ENCODE data around the gene CLGN.

The CLGN gene

GRCh38 chr4:140353786-140354185, 73.7 kb downstream of the CLGN start:
- TF ChIP-seq POLR2AphosphoS5 (IDR thresholded peaks at IDR 0.05; ENCODE audit: low read depth, low read length), result no peak
- DNase-seq (ENCODE audit: insufficient read length) (no peak), FAIRE-seq (no peak)

GRCh38 chr4:140351093-140352075, 76.1 kb downstream of the CLGN start:
- TF ChIP-seq TAF1 (IDR thresholded peaks at IDR 0.05; ENCODE audit: borderline replicate concordance, low read depth, low read length) (no peak), POLR2A (IDR thresholded peaks at IDR 0.05; ENCODE audit: low read depth, low read length) (no peak), POLR2AphosphoS5 (IDR thresholded peaks at IDR 0.05; ENCODE audit: low read depth, low read length) (no peak)
- no peak for FAIRE-seq
- no peak for DNase-seq (ENCODE audit: insufficient read length)

DNA sequence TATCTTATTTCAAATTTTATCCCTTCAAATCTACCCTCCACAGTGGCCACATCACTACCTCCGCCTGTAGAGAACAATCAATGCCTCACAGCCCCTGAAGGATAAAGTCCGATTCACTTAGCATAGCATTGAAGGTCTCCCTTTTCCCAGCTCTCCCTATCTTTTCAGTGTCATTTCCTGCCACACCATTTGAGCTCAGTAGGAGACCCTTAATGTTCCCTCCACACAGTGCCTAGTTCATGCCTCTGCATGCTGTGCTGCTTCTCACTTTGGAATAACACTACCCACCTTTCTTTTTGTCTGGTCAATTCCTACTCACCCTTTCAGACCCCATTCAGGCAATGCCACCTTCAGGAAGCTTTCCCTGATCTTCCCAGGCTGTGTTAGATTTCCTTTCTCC, 77.6 kb downstream of the CLGN start:
- no peak for DNase-seq (ENCODE audit: insufficient read length)
- TF ChIP-seq POLR2AphosphoS5 (IDR thresholded peaks at IDR 0.05; ENCODE audit: low read depth, low read length) (no peak), TAF1 (IDR thresholded peaks at IDR 0.05; ENCODE audit: borderline replicate concordance, low read depth, low read length) (no peak), POLR2A (IDR thresholded peaks at IDR 0.05; ENCODE audit: low read depth, low read length) (no peak)
- no peak for FAIRE-seq

DNA sequence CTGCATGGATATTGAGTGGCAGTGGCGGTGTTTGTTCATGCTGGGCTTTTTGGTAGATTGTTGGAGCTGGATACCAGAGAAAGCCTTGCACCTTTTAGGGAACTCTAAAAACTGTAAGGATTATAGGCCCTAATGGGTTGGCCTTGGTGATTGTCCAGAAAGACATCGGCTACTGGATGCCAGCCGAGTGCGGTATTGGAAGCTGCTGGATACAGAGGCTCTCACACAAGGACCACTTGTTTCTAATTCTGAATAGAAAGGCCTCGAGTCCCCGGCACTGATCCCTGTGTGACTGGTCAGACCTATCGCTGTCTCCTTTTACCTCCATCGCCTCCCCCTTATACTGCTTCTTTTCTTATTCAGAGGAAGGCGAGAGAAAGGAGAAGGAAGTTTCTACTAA, 81.3 kb downstream of the CLGN start:
- no peak for FAIRE-seq
- no peak for DNase-seq (ENCODE audit: insufficient read length)
- TF ChIP-seq POLR2AphosphoS5 (IDR thresholded peaks at IDR 0.05; ENCODE audit: low read depth, low read length), result no peak
- no peak for TF ChIP-seq TAF1 (IDR thresholded peaks at IDR 0.05; ENCODE audit: borderline replicate concordance, low read depth, low read length)
- TF ChIP-seq POLR2A (IDR thresholded peaks at IDR 0.05; ENCODE audit: low read depth, low read length), result no peak

GRCh38 chr4:140344621-140345020, 82.8 kb downstream of the CLGN start:
- TF ChIP-seq POLR2A (IDR thresholded peaks at IDR 0.05; ENCODE audit: low read depth, low read length) (no peak), POLR2AphosphoS5 (IDR thresholded peaks at IDR 0.05; ENCODE audit: low read depth, low read length) (no peak), TAF1 (IDR thresholded peaks at IDR 0.05; ENCODE audit: borderline replicate concordance, low read depth, low read length) (no peak)
- DNase-seq (ENCODE audit: insufficient read length) (no peak), FAIRE-seq (no peak)

DNA sequence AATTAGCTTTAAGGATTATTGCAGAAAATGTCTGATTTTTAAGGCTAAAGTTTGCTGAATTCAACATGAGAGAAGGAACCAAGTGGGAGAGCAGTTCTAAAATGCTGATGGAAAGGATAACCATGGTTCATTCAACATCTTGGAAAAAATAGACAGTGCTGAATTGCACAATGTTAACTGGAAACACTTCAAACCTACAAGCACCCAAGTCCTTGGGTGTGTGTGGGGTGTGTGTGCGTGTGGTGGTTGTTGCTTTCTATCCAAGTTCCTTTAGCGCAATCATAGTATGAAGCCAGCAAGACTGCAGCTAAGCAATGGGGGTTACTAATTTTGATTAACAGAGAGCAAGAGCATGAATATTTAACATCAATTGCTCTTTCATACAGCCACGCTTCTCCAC, 83.3 kb downstream of the CLGN start:
- TF ChIP-seq POLR2AphosphoS5 (IDR thresholded peaks at IDR 0.05; ENCODE audit: low read depth, low read length) (no peak), POLR2A (IDR thresholded peaks at IDR 0.05; ENCODE audit: low read depth, low read length) (no peak), TAF1 (IDR thresholded peaks at IDR 0.05; ENCODE audit: borderline replicate concordance, low read depth, low read length) (no peak)
- FAIRE-seq (no peak), DNase-seq (ENCODE audit: insufficient read length) (no peak)

DNA sequence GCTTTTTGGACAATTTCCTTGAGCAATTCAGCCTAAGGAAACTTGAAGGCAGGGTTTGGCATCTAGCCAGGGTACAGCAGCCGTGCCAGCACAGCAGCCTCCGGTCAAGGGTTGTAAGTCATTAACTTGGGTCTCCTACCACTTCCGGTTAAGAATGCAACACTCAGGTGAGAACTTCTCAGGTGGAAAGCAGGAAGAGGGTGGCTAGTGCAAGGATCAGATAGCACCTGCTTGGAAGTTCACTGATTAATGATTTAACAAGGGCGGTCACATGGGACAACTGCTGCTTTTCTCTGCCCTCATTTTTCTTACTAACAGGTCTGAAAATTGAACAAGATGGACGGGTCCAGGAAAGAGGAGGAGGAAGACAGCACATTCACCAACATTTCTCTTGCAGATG, 84.1 kb downstream of the CLGN start:
- no peak for TF ChIP-seq TAF1 (IDR thresholded peaks at IDR 0.05; ENCODE audit: borderline replicate concordance, low read depth, low read length)
- TF ChIP-seq POLR2AphosphoS5 (IDR thresholded peaks at IDR 0.05; ENCODE audit: low read depth, low read length), result no peak
- no peak for TF ChIP-seq POLR2A (IDR thresholded peaks at IDR 0.05; ENCODE audit: low read depth, low read length)
- no peak for DNase-seq (ENCODE audit: insufficient read length)
- no peak for FAIRE-seq

DNA sequence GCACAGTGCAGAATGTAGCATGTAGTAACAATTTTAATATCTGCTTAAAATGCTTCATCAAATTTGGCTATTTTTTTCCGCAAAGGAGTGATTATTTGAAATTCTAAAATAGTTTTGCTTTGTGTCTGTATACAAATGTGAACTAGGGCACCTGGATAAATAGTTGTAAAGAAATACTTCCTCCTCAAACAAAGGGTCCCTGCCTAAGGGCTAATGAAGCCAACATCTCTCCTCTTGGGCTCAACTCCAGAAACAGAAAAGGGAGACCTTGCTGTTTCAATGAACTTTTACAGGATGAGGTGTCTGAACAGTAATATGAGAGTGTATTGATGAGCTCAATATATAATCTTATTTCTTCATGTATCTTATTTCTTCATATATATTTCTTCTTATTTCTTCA, 84.8 kb downstream of the CLGN start:
- FAIRE-seq (no peak), DNase-seq (ENCODE audit: insufficient read length) (no peak)
- TF ChIP-seq POLR2AphosphoS5 (IDR thresholded peaks at IDR 0.05; ENCODE audit: low read depth, low read length) (no peak), TAF1 (IDR thresholded peaks at IDR 0.05; ENCODE audit: borderline replicate concordance, low read depth, low read length) (no peak), POLR2A (IDR thresholded peaks at IDR 0.05; ENCODE audit: low read depth, low read length) (no peak)
